VCaP (cell line): ENCODE data around the gene CMIP.

Source experiments
- H3K27ac ChIP-seq: fragments of 450-650 bp; 2 replicates; pipeline ENCODE4 v1.5.1; 2017
- TF ChIP-seq, protein P1 (sequence below): fragments of 450-650 bp; conservative IDR thresholded peaks from 2 replicates; pipeline ENCODE4 v1.5.1; 2017; ENCODE audit warnings: mild to moderate bottlenecking, moderate library complexity

CMIP gene

DNA sequence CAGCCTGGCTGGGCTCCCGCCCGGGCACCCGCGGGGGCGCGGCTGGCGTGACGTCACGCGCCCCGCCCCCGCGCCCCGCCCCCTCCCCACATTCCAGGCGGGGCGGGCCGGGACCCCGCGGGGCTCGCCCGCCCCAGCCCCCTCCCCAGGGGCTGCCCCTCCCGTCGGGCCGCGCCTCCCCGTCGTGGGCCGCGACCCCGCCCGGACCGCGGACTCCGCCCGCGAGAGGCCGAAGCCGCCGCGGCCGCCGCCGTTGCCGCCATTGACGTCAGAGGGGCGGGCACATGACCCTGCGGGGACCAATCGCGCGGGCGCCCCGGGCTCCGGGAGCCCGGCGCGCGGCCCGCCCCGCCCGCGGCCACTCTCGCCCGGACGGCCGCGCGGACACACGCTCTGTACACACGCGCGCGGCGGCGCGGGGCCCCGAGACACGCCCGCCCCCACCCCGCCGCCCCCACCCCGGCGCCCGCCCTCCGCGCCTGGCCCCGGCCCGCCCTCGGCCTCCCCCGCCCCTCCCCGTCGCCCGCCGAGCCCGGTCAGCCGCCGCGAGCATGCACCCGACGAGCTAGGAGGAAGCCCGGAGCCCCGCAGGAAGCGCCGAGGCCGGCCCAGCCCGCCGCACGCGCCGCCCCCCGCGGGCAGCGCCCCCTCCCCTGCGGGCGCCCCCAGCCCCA, at the start of gene CMIP:
TSS of gene CMIP (plus strand) at position 361 of the 674 bp plus-strand sequence.
- peak within 1 kb of the TSS; percentile 83 for H3K27ac ChIP-seq
- TF ChIP-seq, protein P1, sequence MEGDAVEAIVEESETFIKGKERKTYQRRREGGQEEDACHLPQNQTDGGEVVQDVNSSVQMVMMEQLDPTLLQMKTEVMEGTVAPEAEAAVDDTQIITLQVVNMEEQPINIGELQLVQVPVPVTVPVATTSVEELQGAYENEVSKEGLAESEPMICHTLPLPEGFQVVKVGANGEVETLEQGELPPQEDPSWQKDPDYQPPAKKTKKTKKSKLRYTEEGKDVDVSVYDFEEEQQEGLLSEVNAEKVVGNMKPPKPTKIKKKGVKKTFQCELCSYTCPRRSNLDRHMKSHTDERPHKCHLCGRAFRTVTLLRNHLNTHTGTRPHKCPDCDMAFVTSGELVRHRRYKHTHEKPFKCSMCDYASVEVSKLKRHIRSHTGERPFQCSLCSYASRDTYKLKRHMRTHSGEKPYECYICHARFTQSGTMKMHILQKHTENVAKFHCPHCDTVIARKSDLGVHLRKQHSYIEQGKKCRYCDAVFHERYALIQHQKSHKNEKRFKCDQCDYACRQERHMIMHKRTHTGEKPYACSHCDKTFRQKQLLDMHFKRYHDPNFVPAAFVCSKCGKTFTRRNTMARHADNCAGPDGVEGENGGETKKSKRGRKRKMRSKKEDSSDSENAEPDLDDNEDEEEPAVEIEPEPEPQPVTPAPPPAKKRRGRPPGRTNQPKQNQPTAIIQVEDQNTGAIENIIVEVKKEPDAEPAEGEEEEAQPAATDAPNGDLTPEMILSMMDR, result no peak

DNA sequence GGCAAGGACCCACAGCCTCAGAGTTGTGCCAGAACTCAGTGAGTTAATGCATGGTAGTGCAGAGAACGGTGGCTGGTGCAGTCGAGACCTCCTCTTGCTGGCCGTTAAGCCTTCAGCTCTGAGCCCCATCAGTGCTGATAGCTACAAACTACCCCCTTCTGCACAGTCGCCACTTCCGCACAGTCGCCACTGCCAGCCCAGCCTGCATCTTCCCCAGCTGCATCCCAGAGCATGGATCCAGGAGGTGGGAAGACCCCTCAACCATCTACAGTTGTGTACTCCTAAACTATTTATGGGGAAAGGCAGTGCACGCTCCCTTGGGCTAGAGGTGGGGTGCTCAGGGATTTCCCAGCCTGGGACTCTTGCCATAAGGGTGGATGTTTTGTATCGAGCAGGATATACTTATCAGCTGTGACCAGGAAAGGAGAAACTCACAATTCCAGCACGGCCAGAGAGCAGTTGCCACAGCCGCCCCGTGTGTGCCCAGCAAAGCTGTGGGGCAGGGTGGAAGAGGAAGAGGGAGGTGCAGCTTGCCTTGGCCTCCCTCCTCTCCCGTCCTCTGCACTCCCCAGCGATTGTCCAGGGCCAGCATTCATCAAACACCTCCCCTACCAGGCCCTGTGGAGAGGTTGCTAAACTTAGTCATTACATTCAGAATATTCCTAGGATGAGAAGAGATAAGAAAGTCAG, 49.5 kb upstream of the CMIP start:
- H3K27ac ChIP-seq, result no peak overlapping the region
- TF ChIP-seq, protein P1, result no peak

DNA sequence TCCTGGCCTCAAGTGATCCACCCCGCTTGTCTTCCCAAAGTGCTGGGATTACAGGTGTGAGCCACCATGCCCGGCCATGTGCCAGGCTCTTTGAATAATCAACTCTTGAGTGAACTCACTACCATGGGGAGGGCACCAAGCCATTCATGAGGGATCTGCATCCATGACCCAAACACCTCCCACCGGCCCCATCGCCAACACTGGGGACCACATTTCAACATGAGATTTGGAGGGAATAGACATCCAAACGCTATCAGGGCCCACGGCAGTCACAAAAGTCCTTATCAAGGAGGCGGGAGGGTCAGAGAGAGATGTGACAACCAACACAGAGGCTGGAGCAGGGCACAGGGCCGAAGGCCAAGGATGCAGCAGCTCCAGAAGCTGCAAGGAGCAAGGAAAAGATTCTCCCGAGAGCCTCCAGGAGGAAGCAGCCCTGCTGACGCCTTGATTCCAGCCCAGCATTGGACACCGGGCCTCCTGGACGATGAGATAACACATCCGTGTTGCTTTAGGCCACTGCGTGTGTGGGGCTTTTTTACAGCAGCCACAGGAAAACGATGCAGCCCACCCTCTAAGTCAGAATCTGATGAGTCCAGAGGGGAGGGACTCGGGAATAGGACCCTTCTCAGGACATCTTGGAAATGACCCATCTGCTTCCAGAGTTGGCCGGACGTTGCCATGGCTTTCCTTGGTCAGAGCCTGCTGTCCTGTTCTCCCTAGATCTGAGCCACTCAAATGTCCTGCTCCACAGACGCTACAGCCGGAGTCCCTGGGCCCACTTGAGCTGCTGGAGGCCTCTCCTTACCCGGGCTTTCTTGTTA, 47.3 kb upstream of the CMIP start:
- H3K27ac ChIP-seq, result no peak overlapping the region
- TF ChIP-seq, protein P1, result no peak

DNA sequence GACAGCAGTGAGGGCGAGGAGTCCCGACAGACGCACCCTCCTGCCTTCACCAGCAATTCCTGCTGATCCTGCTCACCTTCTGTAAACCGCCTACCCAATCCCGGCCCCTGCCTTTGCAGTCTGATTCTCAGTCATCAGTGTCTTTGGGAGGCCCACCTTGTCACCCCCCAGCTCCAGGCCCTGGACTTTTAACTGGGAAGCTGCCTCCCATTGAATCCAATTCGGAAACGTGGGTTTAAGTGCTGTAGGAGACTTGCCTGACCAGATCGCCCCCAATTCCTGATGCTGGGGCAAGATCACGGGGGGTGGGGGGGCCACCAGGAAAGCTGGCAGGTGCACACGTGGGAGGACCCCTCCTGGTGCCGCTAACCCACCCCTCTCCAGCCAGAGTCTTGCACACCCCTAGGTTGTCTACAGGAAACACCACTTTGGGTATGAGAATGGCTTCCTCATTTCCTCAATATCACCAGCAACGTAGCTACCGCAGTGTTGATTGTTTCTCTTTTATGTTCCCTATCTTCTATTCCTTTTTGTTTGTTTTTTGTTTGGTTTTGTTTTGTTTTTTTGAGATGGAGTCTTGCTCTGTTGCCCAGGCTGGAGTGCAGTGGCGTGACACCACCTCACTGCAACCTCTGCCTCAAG, 46.6 kb upstream of the CMIP start:
- H3K27ac ChIP-seq, result no peak overlapping the region
- TF ChIP-seq, protein P1, result no peak

DNA sequence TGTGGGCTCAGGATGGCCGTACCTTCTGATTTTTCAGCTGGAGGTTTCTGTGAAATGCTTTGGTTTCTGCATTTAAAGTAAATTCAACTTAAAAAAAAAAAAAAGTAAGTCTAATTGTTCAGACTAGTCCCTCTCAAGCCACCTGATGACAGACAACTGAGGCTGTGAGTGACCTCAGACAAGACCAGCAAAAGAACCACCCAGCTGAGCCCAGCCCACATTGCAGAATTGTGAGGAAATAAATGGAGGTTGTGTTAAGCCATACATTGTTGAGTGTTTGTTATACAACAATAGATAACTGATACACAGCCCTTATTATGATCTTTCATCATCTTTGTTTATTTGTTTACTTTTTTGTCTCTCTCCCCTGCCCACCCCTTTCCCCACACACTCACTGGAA, 44.7 kb upstream of the CMIP start:
- no peak overlapping the region for H3K27ac ChIP-seq
- TF ChIP-seq, protein P1, result no peak

DNA sequence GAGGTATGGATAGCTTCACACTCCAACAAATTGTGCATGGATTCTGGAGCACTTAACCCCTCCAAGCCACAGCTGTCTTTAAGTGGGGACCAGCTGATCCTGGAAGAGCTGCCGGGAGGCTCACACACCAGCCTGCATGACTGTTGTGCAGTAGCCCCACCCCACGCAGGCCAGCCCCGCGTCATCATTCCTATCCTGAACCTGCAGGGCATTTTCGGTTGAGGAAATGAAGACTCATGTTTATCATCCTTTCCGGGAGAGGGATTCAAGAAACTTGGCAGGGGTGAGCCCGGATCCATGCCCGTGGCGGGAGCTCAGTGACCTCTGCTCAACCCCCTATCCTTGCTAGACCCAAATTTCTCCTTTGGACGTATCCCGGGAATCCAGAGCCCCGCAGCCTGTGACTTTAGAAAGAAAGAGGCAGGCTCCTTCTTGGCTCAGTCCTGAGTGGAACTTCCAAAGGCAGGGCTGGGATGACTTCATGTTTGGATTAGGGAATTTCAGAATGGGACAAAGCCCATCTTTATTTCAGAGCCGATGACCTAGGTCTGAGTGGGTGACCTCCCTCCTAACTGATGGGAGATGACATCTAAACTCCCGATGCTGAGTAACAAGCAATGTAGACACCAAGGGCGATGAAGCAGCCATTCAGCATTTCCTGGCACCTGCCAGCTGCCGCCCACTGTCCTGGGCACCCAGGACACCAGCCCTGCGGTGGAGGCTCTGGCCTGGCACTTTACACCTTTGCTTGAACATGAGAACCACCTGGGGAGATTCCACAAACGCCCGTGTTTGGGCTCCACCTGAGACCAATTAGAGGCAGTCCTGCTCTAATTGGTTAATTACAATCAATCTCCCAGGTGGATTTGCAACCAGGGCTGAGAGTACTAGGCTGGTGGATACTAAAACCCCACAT, 43.3 kb upstream of the CMIP start:
- TF ChIP-seq, protein P1, result no peak
- H3K27ac ChIP-seq, result no peak overlapping the region
